Measurements from ENCODE around the gene ESR1. TPM values are rescaled to one million over a fixed set of nuclear protein-coding genes. Genes with fewer than 3 reads are reported as not detected.

ESR1 gene
- total RNA-seq, 4 donors from 2014 or later, result 0.59 to 1.8 (median 1.3) TPM

GRCh38 chr6:151900256-151900655 is 92.8 kb downstream of the ESR1 start:
- no peak for DNase-seq (ENCODE audit: low spot score in 2 of 2)
- 60 to 67% methylated on average over 2 of the region's 2 CpGs for WGBS, 2 donors
- TF ChIP-seq, protein P1, sequence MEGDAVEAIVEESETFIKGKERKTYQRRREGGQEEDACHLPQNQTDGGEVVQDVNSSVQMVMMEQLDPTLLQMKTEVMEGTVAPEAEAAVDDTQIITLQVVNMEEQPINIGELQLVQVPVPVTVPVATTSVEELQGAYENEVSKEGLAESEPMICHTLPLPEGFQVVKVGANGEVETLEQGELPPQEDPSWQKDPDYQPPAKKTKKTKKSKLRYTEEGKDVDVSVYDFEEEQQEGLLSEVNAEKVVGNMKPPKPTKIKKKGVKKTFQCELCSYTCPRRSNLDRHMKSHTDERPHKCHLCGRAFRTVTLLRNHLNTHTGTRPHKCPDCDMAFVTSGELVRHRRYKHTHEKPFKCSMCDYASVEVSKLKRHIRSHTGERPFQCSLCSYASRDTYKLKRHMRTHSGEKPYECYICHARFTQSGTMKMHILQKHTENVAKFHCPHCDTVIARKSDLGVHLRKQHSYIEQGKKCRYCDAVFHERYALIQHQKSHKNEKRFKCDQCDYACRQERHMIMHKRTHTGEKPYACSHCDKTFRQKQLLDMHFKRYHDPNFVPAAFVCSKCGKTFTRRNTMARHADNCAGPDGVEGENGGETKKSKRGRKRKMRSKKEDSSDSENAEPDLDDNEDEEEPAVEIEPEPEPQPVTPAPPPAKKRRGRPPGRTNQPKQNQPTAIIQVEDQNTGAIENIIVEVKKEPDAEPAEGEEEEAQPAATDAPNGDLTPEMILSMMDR (IDR thresholded peaks at IDR 0.05), result no peak
- TF ChIP-seq POLR2A (IDR thresholded peaks at IDR 0.05), result no peak
- H3K4me3 ChIP-seq (ENCODE audit: low read depth, poor library complexity, severe bottlenecking), result no peak overlapping the region
- intact Hi-C loops (cut with DNase I; ENCODE audit: low total_unique reads), result no loop called here

DNA sequence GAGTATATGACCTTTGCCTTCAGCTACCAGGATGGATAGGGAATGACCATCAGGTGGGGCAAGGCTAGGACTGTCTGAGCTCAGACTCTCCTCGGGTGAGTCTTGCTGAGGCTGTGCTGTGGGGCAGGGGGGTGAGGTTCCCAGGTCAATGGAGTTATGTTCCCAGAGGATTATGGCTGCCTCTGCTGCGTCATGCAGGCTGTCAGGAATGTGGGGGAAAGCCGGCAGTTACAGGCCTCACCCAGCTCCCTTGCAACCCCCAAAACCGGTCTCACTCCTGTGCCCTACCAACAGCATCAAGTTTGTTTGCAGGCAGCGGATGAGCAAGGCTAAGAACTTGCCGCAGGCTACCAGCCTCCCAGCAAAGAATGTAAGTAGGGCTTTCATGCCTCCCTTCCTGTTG is 93.5 kb downstream of the ESR1 start:
- no peak overlapping the region for H3K4me3 ChIP-seq (ENCODE audit: low read depth, poor library complexity, severe bottlenecking)
- intact Hi-C loops (cut with DNase I; ENCODE audit: low total_unique reads), result no loop called here
- no peak for TF ChIP-seq POLR2A (IDR thresholded peaks at IDR 0.05)
- TF ChIP-seq, protein P1 (IDR thresholded peaks at IDR 0.05), result no peak
- WGBS, 2 donors, result 81 to 89% methylated on average over 6 of the region's 6 CpGs
- DNase-seq (ENCODE audit: low spot score in 2 of 2), result no peak

- intact Hi-C loops (cut with DNase I; ENCODE audit: low total_unique reads), result no loop called here
- no peak overlapping the region for H3K4me3 ChIP-seq (ENCODE audit: low read depth, poor library complexity, severe bottlenecking)
Measured at GRCh38 chr6:151904631-151905030, 97.1 kb downstream of the ESR1 start.

DNA sequence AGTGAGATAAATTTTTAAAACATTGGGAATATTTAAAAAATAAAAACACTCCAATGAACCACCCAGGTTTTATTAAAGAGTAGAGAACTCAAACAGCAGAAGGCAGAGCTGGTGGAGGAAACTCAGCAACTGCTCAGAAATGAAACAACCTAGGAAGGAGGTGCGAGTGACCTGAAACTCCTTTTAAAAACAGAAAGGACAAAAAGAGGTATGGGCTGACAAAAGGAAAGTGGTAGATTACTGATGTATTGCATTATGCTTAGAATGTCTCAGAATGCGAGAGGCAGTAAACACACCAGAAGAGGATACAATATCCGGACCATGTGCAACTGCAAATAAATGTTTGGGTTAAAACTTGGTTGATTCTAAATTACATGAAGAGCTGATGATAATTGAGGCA is 97.6 kb downstream of the ESR1 start:
- H3K4me3 ChIP-seq (ENCODE audit: low read depth, poor library complexity, severe bottlenecking), result no peak overlapping the region
- intact Hi-C loops (cut with DNase I; ENCODE audit: low total_unique reads), result no loop called here
- TF ChIP-seq POLR2A (IDR thresholded peaks at IDR 0.05), result no peak
- TF ChIP-seq, protein P1 (IDR thresholded peaks at IDR 0.05), result no peak
- WGBS, 2 donors, result 92 to 96% methylated on average over 3 of the region's 3 CpGs
- DNase-seq (ENCODE audit: low spot score in 2 of 2), result no peak

More at GRCh38 chr6:151904631-151905030, 97.1 kb downstream of the ESR1 start:
- no peak for DNase-seq (ENCODE audit: low spot score in 2 of 2)
- TF ChIP-seq, protein P1 (IDR thresholded peaks at IDR 0.05), result no peak
- 54 to 62% methylated on average over 4 of the region's 4 CpGs for WGBS, 2 donors

GRCh38 chr6:151905854-151906253 is 98.4 kb downstream of the ESR1 start:
- 92 to 97% methylated on average over 4 of the region's 4 CpGs for WGBS, 2 donors
- DNase-seq (ENCODE audit: low spot score in 2 of 2), result no peak
- H3K4me3 ChIP-seq (ENCODE audit: low read depth, poor library complexity, severe bottlenecking), result no peak overlapping the region
- no peak for TF ChIP-seq POLR2A (IDR thresholded peaks at IDR 0.05)
- TF ChIP-seq, protein P1 (IDR thresholded peaks at IDR 0.05), result no peak
- intact Hi-C loops (cut with DNase I; ENCODE audit: low total_unique reads), result no loop called here

DNA sequence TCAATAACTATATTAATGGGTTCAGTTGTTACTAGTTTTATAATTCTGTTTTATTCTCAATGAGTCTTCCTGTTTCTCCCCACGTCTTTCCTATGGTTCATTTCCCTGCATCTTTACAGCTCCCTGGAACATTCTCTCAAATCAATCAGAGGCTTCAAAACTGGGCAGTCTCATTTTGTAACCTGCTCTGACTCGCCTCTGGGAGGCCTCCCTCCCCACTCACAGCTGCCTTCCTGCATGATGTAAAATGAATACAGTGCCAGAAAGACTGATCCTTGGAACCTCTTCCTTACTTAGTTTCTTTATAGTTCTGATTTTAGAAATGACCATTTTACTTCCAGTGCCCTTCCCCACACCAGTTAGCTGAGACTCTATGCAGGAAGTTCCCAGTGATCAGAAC is 103.9 kb downstream of the ESR1 start:
- no peak for TF ChIP-seq POLR2A (IDR thresholded peaks at IDR 0.05)
- TF ChIP-seq, protein P1 (IDR thresholded peaks at IDR 0.05), result no peak
- no peak overlapping the region for H3K4me3 ChIP-seq (ENCODE audit: low read depth, poor library complexity, severe bottlenecking)
- 39 to 43% methylated on average over 2 of the region's 2 CpGs for WGBS, 2 donors
- no peak for DNase-seq (ENCODE audit: low spot score in 2 of 2)
- intact Hi-C loops (cut with DNase I; ENCODE audit: low total_unique reads), result no loop called here
